Astrocyte of the cerebellum (primary cell): ENCODE data around the gene EIF4G1.
A peak's percentile ranks its signal among the peaks of the same experiment; 100 is the strongest.

ENCODE experiments used
- DNase-seq: peaks from one replicate; pipeline ENCODE4 v3.0.0-alpha.2; 2011; ENCODE audit warnings: low read depth
- H3K4me3 ChIP-seq: 2 replicates; pipeline ENCODE4 v1.5.1; 2011; ENCODE audit warnings: mild to moderate bottlenecking, low read depth, low read length, moderate library complexity
- CTCF ChIP-seq: IDR thresholded peaks from 2 replicates; pipeline ENCODE4 v1.5.1; 2012; ENCODE audit warnings: low read length, low read depth, moderate library complexity, mild to moderate bottlenecking; ENCODE audit errors: missing control alignments
- in situ Hi-C: cut with HindIII; loops from 2 replicates; pipeline ENCODE4 v1.10.0; 2017; ENCODE audit warnings: low sequenced_read_pairs

Gene EIF4G1

GRCh38 chr3:184282941-184283340, 31.5 kb upstream of the EIF4G1 start:
- H3K4me3 ChIP-seq: no peak overlapping the region
- no peak for DNase-seq
- no peak for TF ChIP-seq CTCF
- in situ Hi-C loops: no loop called here

- no peak for TF ChIP-seq CTCF
- DNase-seq: no peak
- in situ Hi-C loops: no loop called here
- no peak overlapping the region for H3K4me3 ChIP-seq
Measured at GRCh38 chr3:184283681-184284080, 30.7 kb upstream of the EIF4G1 start.

GRCh38 chr3:184284696-184285095, 29.7 kb upstream of the EIF4G1 start:
- peak; percentile 38 for TF ChIP-seq CTCF
- in situ Hi-C loops: no loop called here
- DNase-seq: peak; percentile 29
- H3K4me3 ChIP-seq: no peak overlapping the region

GRCh38 chr3:184289426-184289938, 24.9 kb upstream of the EIF4G1 start:
- peak; percentile 73 for TF ChIP-seq CTCF
- no peak overlapping the region for H3K4me3 ChIP-seq
- in situ Hi-C loops: no loop called here
- DNase-seq: no peak

GRCh38 chr3:184290331-184290730, 24.1 kb upstream of the EIF4G1 start:
- in situ Hi-C loops: no loop called here
- H3K4me3 ChIP-seq: no peak overlapping the region
- no peak for DNase-seq
- no peak for TF ChIP-seq CTCF

- DNase-seq: no peak
- TF ChIP-seq CTCF: no peak
- H3K4me3 ChIP-seq: no peak overlapping the region
- in situ Hi-C loops: no loop called here
Measured at GRCh38 chr3:184291044-184291737, 23.2 kb upstream of the EIF4G1 start.
